Muscle of arm (tissue), 12 donors: ENCODE measurements around the gene C12orf56. TPM values are rescaled to one million over a fixed set of nuclear protein-coding genes. Genes with fewer than 3 reads are reported as not detected.
"Not testable (repeated sequence)": the region's sequence is repeated elsewhere in the genome, so short reads cannot be mapped to it uniquely, and the experiment has no call there.

Experiments used
- DNase-seq: peaks from one replicate; pipeline ENCODE4 v3.0.0-alpha.2; 2013
- polyA plus RNA-seq, 12 donors: library from polyadenylated mRNA; unstranded; fragments of 120-200 nt; gene quantifications; one replicate each; pipeline ENCODE4 v1.2.1, GENCODE V29; 2013; ENCODE audit not compliant: insufficient read length in 12 of 12

Gene C12orf56
- polyA plus RNA-seq, 12 donors = 0.68 to 3.7 (median 1.2) TPM; not detected in 2

DNA sequence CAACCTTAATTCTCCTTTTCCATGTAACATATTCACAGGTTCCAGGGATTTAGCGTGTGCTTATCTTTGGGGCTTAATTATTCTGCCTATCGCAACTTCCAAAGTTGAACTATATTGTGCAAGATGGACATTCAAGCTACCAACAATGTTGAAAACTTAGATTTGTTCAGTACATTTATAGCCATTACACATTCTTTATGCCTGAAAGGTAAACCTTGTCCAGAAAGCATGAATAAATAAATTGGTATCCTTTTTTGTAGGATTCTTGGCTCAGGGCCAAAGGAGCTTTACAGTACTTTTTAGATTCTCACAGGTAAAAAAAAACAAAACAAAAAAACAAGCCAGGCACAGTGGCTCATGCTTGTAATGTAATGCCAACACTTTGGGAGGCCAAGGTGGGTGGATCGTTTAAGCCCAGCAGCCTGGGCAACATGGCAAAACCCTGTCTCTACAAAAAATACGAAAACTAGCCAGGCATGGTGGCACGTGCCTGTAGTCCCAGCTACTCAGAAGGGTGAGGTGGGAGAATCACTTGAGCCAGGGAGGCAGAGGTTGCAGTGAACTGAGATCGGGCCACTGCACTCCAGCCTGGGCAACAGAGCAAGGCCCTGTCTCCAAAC lies 3.3 kb downstream of the C12orf56 start:
- no peak for DNase-seq

- no peak for DNase-seq
These were observed 5.1 kb downstream of the C12orf56 start for GRCh38 chr12:64385468-64385867.

DNA sequence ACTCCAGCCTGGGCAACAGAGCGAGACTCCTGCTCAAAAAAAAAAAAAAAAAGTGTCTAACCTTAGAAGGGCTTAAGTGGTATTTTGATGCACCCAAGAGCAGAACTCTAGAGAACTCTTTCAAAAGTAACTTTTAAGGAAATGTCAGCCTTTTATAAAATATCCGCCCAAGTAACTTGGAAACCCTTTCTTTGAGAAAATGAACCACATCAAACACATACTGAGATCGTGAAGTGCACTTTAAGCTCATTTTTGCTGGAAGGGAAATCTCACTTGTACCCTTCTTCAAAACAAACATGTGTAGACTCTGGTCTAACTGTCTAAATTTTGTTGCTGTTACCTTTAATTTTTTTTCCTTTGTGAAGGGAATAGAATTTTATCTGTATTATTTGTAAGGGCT lies 5.5 kb downstream of the C12orf56 start:
- DNase-seq = no peak

DNA sequence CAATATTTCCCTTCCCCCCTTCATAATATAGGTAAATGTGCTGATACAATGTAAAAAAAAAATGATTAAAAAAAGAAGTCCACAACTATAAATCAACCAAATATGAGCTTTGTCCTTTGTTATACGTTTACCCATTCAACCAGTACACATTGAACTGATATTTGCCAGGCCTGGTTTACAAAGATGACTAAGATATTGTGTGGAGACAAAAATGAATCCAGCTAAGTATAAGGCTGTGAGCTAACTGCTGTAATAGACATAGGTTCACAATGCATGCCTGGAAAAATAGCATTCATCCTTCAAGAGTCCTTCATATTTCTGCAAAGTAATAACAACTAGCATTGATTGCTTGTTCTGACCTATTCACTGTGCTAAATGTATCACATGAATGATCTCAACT lies 6.9 kb downstream of the C12orf56 start:
- no peak for DNase-seq

- no peak for DNase-seq
These were observed 27.7 kb downstream of the C12orf56 start for GRCh38 chr12:64362721-64363305.

DNA sequence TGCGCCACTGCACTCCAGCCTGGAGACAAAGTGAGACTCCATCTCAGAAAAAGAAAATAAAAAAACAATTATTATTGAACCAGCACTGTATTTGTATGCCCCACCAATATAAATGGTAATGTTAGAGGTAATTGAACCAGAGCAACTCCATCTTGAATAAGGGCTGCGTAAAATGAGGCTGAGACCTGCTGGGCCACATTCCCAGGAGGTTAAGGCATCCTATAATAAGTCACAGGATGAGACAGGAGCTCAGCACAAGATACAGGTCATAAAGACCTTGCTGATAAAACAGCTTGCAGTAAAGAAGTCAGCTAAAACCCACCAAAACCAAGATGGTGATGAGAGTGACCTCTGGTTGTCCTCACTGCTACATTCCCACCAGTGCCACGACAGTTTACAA lies 29.4 kb downstream of the C12orf56 start:
- DNase-seq = not testable (repeated sequence)

DNA sequence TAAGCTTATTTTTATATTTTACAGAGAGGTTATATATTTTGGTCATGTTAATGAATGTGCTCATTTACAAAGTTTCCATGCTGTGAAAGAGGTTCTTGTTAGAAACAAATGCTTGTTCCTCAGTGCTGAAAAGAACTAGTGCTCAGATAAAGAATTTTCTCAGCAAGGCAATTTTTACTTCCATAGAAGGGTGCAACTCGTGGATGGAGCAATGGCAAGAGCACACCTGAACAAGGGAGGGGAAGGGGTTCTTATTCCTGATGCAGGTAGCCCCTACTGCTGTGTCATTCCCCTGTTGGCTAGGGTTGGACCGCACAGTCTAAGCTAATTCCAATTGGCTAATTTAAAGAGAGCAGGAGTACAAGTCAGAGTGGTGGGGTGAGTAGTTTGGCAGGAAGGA lies 34.3 kb downstream of the C12orf56 start:
- DNase-seq = not testable (repeated sequence)

DNA sequence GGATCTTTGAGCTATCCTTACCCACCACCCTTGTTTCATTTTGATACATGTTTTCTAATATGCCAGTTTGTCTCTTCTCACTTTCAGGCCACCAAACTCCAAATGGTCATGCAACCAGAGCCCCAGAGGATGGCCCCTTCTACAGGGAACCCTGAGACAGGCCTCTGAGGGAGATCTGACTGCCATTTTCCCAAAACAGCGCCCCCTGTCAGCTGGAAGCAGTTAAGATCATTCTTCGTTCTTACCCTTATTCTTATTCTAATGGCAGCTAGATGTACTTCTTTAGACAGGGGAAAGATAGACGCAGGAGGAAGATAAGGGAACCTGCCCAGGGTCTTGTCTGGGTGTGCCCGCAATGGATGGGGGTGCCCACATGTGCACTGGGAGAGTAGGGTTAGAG lies 38.4 kb downstream of the C12orf56 start:
- no peak for DNase-seq

DNA sequence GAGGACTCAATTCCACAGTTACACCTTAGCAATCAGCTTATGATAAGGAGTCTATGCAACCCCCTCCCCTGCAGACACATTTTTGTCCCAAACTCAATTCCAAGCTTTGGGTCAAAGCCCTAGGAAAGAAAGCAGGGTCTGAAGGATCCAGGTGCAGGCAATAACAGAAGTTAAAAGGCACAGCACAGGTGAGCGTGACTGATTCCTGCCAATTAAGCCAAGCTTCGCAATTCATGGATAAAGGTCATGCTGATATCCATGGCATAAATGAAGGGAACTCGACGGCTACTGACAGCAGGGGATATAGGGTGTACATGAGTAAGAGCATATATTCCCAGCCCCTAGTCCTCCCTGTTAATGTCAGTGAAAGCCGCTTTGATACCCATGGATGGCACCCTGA lies 39.3 kb downstream of the C12orf56 start:
- DNase-seq = no peak

GRCh38 chr12:64347630-64348029 lies 42.9 kb downstream of the C12orf56 start:
- DNase-seq = no peak

DNA sequence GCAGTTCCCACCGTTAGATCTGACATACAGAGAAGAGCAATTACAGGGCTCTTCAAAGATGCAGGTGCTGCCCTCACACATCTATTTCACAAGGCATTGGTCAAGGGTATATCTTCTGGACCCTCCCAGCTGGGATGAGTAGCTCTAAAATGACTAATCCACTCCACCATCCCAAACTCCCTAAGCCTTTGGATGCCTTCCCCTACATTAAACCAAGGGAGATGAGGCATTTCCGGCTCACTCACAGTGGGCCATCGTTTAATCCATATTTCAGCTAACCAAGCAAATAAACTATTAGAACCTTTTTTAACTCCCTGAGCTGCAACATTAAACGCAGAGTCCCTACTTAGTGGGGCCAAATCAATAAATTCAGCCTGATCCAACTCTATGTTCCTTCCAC lies 45.9 kb downstream of the C12orf56 start:
- DNase-seq = not testable (repeated sequence)

- DNase-seq = not testable (repeated sequence)
These were observed 50.0 kb downstream of the C12orf56 start for GRCh38 chr12:64340546-64340945.

DNA sequence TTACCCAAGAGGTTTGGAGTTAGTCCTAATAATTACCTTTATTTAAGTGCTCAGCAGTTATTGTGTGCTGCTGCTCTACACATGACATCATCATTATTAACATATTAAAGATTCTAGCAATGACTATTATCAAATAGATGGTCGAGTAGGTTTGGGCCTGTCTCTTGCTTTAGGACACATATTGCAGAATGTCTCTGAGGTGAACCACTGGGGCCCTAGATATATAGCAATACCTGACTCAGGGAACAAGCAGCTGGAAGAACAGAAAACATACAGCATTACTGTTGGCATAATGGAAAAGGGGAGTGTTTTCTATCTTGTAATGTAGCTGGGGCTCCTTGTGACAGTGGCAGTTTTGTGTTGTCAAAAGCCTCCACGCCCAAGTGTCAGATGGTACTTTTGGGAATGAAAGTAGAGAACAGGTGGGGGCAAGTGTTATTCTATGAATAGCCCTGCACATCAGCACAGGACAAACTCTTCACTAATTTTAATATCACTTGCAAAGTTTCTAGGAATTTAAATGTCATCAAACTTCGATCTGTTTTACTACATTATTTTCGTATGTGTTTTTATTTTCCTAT lies 54.6 kb downstream of the C12orf56 start:
- DNase-seq = no peak

- no peak for DNase-seq
These were observed 57.6 kb downstream of the C12orf56 start for GRCh38 chr12:64332938-64333337.

DNA sequence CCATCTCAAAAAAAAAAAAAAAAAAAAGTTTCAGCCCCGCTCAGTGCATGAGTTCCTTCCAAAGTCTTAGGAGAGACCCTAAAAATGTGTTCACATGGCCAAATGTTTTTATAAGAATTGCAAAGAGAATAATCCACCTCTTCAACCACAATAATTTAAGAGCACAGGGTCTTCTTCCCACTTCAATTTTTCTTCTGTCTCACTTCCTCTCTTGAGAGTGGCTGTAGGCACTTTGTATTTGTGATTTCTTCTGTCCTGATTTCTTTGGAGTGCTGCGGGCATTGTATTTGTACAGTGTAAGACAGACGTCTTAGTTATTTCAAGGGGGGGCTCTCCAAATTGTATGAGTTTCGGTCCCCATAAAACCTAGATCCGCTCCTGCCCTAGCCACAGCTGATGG lies 58.3 kb downstream of the C12orf56 start:
- no peak for DNase-seq

- not testable (repeated sequence) for DNase-seq
These were observed 61.4 kb downstream of the C12orf56 start for GRCh38 chr12:64329031-64329710.

DNA sequence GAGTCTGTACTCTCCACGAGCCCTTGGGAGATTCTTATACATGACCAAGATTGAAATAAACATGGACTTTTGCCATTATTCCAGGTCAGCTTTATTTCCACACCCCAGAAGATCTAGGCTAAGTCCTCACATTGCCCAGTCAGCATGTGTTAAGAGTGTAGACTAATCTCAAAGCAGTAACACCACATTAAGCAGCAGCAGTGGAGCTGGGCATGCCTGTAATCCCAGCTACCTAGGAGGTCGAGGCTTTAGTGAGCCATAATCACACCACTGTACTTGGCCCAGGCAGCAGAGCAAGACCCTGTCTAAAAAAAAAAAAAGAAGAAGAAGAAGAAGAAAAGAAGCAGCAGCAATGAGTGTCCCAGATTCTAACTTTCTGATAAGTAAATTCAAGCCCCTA lies 65.5 kb downstream of the C12orf56 start:
- no peak for DNase-seq

GRCh38 chr12:64323476-64324225 lies 66.9 kb downstream of the C12orf56 start:
- no peak for DNase-seq

DNA sequence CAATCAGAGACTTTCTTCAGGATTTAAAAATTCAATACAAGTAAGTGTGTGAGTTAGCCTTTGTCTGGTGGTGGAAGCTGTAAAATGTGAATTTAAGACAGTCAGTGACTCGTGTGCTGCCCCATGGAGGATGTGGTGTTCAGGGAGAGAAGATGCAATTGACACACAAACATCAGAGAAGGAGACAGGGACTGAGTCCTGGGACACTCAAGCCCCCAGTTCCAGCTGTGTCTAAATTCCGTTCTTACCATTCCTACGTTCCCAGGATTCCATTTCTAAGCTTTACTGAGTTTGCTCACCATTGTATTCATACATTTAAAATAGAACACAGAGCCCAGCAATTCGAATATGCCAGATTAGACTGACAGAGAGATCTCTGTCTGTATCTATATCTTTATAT lies 67.6 kb downstream of the C12orf56 start:
- DNase-seq = no peak

- no peak for DNase-seq
These were observed 69.9 kb downstream of the C12orf56 start for GRCh38 chr12:64320611-64321010.

DNA sequence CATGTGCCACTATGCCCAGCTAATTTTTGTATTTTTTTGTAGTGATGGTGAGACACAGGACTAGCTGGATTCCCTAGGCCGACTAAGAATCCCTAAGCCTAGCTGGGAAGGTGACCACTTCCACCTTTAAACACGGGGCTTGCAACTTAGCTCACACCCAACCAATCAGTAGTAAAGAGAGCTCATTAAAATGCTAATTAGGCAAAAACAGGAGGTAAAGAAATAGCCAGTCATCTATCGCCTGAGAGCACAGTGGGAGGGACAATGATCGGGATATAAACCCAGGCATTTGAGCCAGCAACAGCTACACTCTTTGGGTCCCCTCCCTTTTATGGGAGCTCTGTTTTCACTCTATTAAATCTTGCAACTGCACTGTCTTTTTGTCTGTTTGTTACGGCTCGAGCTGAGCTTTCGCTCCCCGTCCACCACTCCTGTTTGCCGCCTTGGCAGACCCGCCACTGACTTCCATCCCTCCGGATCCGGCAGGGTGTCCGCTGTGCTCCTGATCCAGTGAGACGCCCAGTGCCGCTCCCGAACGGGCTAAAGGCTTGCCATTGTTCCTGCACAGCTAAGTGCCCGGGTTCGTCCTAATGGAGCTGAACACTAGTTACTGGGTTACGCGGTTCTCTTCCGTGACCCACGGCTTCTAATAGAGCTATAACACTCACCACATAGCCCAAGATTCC lies 70.9 kb downstream of the C12orf56 start:
- DNase-seq = not testable (repeated sequence)

DNA sequence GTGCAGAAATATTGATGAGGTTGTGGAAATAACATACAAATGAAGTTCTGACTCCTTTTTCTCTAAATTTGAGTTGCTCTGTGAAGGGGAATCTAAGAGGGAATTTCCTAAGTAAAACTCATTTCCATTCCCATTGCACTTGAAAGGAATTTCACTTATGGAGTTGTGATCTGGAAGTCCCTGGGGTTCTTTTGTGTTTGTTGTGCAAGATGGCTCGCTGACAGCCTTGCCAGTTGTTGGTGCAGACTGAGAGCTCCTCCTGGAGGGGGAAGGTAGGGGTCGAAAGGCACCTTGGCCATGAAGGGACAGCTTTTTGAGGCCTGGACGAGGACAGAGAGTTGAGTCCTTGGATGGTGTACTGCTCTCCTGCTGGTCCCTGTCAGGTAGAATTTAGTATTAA lies 72.0 kb downstream of the C12orf56 start:
- DNase-seq = peak; percentile 5
